ENCODE results near the gene FAIM2.

FAIM2 gene

GRCh38 chr12:49891476-49891875 lies 12.2 kb downstream of the FAIM2 start:
- Histone ChIP-seq H3K9me3 (ENCODE audit: control insufficient read depth, insufficient read depth, low read depth, low read length) (no peaks in the 10 kb centered on the region), H3K27ac (ENCODE audit: extremely low read depth, low read depth, low read length) (no peak overlapping the region), H3K4me1 (ENCODE audit: control insufficient read depth, insufficient read depth, low read length) (no peaks in the 10 kb centered on the region), H3K36me3 (ENCODE audit: control insufficient read depth in 2 of 2, insufficient read depth in 1 of 2, low read length in 2 of 2) (no peaks in the 10 kb centered on the region), H3K4me3 (ENCODE audit: low read depth, low read length) (no peak overlapping the region)
- TF ChIP-seq ZFP41 (tag by site-specific recombination; IDR thresholded peaks at IDR 0.05; ENCODE audit: borderline replicate concordance) (no peak), GLIS2 (tag by site-specific recombination; IDR thresholded peaks at IDR 0.05) (no peak), ZNF133 (tag by site-specific recombination; IDR thresholded peaks at IDR 0.05) (no peak), EGR2 (tag by site-specific recombination; IDR thresholded peaks at IDR 0.05; ENCODE audit: low read depth) (no peak), ZNF416 (tag by site-specific recombination; IDR thresholded peaks at IDR 0.05) (no peak)
- POLR2A ChIA-PET = interaction anchor here (1.3 kb wide), 1 partner anchor 23 kb away, joined by 3 read pairs; no protein-coding TSS in a partner anchor
- CTCF ChIA-PET = interaction anchor here (1.4 to 5.1 kb wide), 2 partner anchors 23 to 54 kb away, joined by 6 to 27 read pairs; no protein-coding TSS in a partner anchor

DNA sequence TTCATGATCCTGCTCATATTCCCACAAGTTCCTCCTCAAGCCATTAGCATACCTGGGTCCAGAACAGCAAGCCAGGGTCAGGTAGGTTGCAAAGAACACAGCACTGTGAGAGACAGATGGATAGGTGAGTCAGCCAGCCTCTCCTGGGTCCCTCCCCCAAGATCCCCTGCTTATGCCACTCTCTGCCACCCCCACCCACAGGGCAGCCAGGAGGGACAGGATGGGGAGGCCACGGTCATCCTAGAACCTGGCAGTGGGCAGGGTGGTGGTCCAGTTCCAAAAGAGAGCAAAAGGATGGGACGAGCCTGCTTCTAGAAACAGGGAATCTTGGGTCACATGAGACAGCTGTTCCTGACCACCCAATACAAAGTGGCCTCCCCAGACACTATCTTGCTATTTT lies 12.7 kb downstream of the FAIM2 start:
- H3K4me3 ChIP-seq (ENCODE audit: low read depth, low read length) = no peak overlapping the region
- CTCF ChIA-PET = interaction anchor here (5.1 kb wide), 1 partner anchor 23 kb away, joined by 27 read pairs; no protein-coding TSS in a partner anchor
- no peaks in the 10 kb centered on the region for H3K36me3 ChIP-seq (ENCODE audit: control insufficient read depth in 2 of 2, insufficient read depth in 1 of 2, low read length in 2 of 2)
- H3K9me3 ChIP-seq (ENCODE audit: control insufficient read depth, insufficient read depth, low read depth, low read length) = no peaks in the 10 kb centered on the region
- POLR2A ChIA-PET = no interaction called here
- no peak overlapping the region for H3K27ac ChIP-seq (ENCODE audit: extremely low read depth, low read depth, low read length)
- no peaks in the 10 kb centered on the region for H3K4me1 ChIP-seq (ENCODE audit: control insufficient read depth, insufficient read depth, low read length)
- TF ChIP-seq ZNF449 (tag by site-specific recombination; IDR thresholded peaks at IDR 0.05) (no peak), ZNF768 (tag by site-specific recombination; IDR thresholded peaks at IDR 0.05) (no peak), ZBTB21 (tag by site-specific recombination; IDR thresholded peaks at IDR 0.05) (no peak), ZBTB49 (tag by site-specific recombination; IDR thresholded peaks at IDR 0.05; ENCODE audit: low read depth) (0 out of 2 replicates have a peak, but pooled peaks have one; percentile 41), ZNF658 (tag by site-specific recombination; IDR thresholded peaks at IDR 0.05) (no peak)
- TF ChIP-seq, protein P1, sequence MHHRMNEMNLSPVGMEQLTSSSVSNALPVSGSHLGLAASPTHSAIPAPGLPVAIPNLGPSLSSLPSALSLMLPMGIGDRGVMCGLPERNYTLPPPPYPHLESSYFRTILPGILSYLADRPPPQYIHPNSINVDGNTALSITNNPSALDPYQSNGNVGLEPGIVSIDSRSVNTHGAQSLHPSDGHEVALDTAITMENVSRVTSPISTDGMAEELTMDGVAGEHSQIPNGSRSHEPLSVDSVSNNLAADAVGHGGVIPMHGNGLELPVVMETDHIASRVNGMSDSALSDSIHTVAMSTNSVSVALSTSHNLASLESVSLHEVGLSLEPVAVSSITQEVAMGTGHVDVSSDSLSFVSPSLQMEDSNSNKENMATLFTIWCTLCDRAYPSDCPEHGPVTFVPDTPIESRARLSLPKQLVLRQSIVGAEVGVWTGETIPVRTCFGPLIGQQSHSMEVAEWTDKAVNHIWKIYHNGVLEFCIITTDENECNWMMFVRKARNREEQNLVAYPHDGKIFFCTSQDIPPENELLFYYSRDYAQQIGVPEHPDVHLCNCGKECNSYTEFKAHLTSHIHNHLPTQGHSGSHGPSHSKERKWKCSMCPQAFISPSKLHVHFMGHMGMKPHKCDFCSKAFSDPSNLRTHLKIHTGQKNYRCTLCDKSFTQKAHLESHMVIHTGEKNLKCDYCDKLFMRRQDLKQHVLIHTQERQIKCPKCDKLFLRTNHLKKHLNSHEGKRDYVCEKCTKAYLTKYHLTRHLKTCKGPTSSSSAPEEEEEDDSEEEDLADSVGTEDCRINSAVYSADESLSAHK (tag by site-specific recombination; IDR thresholded peaks at IDR 0.05) = peak; percentile 41; the same call in 1 of the 2 replicates

DNA sequence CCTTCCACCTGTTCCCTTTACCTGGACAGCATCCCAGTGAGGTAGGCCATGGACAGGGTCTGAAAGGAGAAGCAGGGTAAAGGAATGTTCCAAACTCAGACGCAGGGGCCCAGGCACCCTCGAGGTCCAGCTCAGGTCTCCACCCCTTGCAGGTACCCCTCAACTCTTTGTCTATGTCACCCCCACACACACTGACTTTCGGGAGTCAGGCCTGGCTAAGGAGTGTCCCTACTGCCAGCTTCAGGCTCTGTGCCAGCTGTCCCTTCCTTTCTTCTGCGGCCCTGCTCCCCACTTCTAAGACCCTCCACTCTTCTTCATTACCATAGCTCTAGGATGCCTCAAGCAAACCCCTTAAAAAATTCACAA lies 13.6 kb downstream of the FAIM2 start:
- ChIA-PET POLR2A (no interaction called here), CTCF (interaction anchor here (0.6 to 2.0 kb wide), 3 partner anchors 23 to 344 kb away, joined by 3 to 10 read pairs (median 3); no protein-coding TSS in a partner anchor)
- Histone ChIP-seq H3K27ac (ENCODE audit: extremely low read depth, low read depth, low read length) (no peak overlapping the region), H3K9me3 (ENCODE audit: control insufficient read depth, insufficient read depth, low read depth, low read length) (no peaks in the 10 kb centered on the region), H3K4me3 (ENCODE audit: low read depth, low read length) (no peak overlapping the region), H3K36me3 (ENCODE audit: control insufficient read depth in 2 of 2, insufficient read depth in 1 of 2, low read length in 2 of 2) (no peaks in the 10 kb centered on the region), H3K4me1 (ENCODE audit: control insufficient read depth, insufficient read depth, low read length) (0 out of 2 replicates have a peak, but pooled peaks cover 1% of the 10 kb centered on the region)
- peak; percentile 39; the same call in 1 of the 2 replicates for TF ChIP-seq PRDM10 (tag by site-specific recombination; IDR thresholded peaks at IDR 0.05)
- TF ChIP-seq IKZF3 (tag by site-specific recombination; IDR thresholded peaks at IDR 0.05) = no peak

Data from HEK293 (cell line).